WTC11 (cell line): ENCODE data around the gene ZNF443. TPM values are rescaled to one million over a fixed set of nuclear protein-coding genes. Genes with fewer than 3 reads are reported as not detected.

ENCODE experiments used
- ATAC-seq: fragments of 200-7000 bp; cut with Tn5 transposase; 2 replicates; pipeline ENCODE4 v1.10.0; 2021; ENCODE audit warnings: mild to moderate bottlenecking, moderate library complexity
- Bru-seq: library from RNA; stranded (reverse); fragments of 400-500 nt; gene quantifications from one replicate; lab custom pipeline; 2021; lab: Mats Ljungman, UMichigan
- CTCF ChIA-PET: fragments of 300-600 bp; sonication (Branson Sonifier 250); formaldehyde crosslinking; loops from one replicate; lab custom pipeline; 2021; ENCODE audit warnings: antibody characterized with exemption; lab: Charles Lee
- POLR2A ChIA-PET: fragments of 350-600 bp; sonication (Branson Sonifier 250); formaldehyde crosslinking; loops from one replicate; lab custom pipeline; 2021; ENCODE audit warnings: antibody characterized with exemption; lab: Charles Lee
- DNase-seq: peaks from one replicate; pipeline ENCODE4 v3.0.0; 2021; ENCODE audit warnings: low spot score
- H3K27ac Mint-ChIP-seq: 2 replicates; pipeline ENCODE4 v1.8.0; 2021; ENCODE audit warnings: mixed read lengths
- H3K27me3 Mint-ChIP-seq: 2 replicates; pipeline ENCODE4 v1.8.0; 2021; ENCODE audit warnings: low read depth, mild to moderate bottlenecking, moderate library complexity, mixed read lengths
- H3K36me3 Mint-ChIP-seq: 2 replicates; pipeline ENCODE4 v1.8.0; 2021; ENCODE audit warnings: mixed read lengths
- H3K4me1 Mint-ChIP-seq: 2 replicates; pipeline ENCODE4 v1.8.0; 2022; ENCODE audit warnings: mixed read lengths
- H3K4me3 Mint-ChIP-seq: 2 replicates; pipeline ENCODE4 v1.8.0; 2021; ENCODE audit warnings: mild to moderate bottlenecking, moderate library complexity, mixed read lengths
- H3K9me3 Mint-ChIP-seq: 2 replicates; pipeline ENCODE4 v1.8.0; 2021; ENCODE audit warnings: mixed read lengths
- CBFB ChIP-seq: sonication (generic); formaldehyde crosslinking; IDR thresholded peaks from 2 replicates; pipeline ENCODE4 v1.8.1; 2022; ENCODE audit warnings: mild to moderate bottlenecking, low read depth, missing genetic modification reagents
- CREM ChIP-seq: sonication (generic); formaldehyde crosslinking; IDR thresholded peaks from 2 replicates; pipeline ENCODE4 v1.8.1; 2022; ENCODE audit warnings: mild to moderate bottlenecking, missing genetic modification reagents, moderate library complexity
- E2F1 ChIP-seq: sonication (generic); formaldehyde crosslinking; IDR thresholded peaks from 2 replicates; pipeline ENCODE4 v1.8.0; 2022; ENCODE audit warnings: mild to moderate bottlenecking, missing genetic modification reagents
- ERG ChIP-seq: fragments of 250-450 bp; sonication (Bioruptor Pico); IDR thresholded peaks from 2 replicates; pipeline ENCODE4 v1.8.0; 2021; ENCODE audit warnings: mild to moderate bottlenecking
- ETV6 ChIP-seq: sonication (generic); formaldehyde crosslinking; IDR thresholded peaks from 2 replicates; pipeline ENCODE4 v1.8.1; 2022; ENCODE audit warnings: mild to moderate bottlenecking, missing genetic modification reagents
- FOXP1 ChIP-seq: sonication (generic); formaldehyde crosslinking; IDR thresholded peaks from 2 replicates; pipeline ENCODE4 v1.8.0; 2022; ENCODE audit warnings: missing genetic modification reagents, mild to moderate bottlenecking, moderate library complexity, borderline replicate concordance
- HMGA2 ChIP-seq: fragments of 250-450 bp; sonication (Bioruptor Pico); IDR thresholded peaks from 2 replicates; pipeline ENCODE4 v1.4.0; 2021; ENCODE audit warnings: mild to moderate bottlenecking, moderate library complexity
- JUN ChIP-seq: sonication (generic); formaldehyde crosslinking; IDR thresholded peaks from 2 replicates; pipeline ENCODE4 v1.8.0; 2023; ENCODE audit warnings: mild to moderate bottlenecking, missing genetic modification reagents
- KAT7 ChIP-seq: sonication (generic); formaldehyde crosslinking; IDR thresholded peaks from 2 replicates; pipeline ENCODE4 v1.8.1; 2023; ENCODE audit warnings: missing genetic modification reagents, mild to moderate bottlenecking, borderline replicate concordance
- MXD4 ChIP-seq: fragments of 250-450 bp; sonication (Bioruptor Pico); IDR thresholded peaks from 2 replicates; pipeline ENCODE4 v1.8.0; 2021; ENCODE audit warnings: mild to moderate bottlenecking, moderate library complexity, borderline replicate concordance
- NR3C1 ChIP-seq: sonication (generic); formaldehyde crosslinking; conservative IDR thresholded peaks from 2 replicates; pipeline ENCODE4 v1.8.1; 2023; ENCODE audit warnings: low read depth, mild to moderate bottlenecking, missing genetic modification reagents
- RELA ChIP-seq: sonication (generic); formaldehyde crosslinking; IDR thresholded peaks from 2 replicates; pipeline ENCODE4 v1.8.1; 2022; ENCODE audit warnings: missing genetic modification reagents, mild to moderate bottlenecking, borderline replicate concordance
- SP1 ChIP-seq: sonication (generic); formaldehyde crosslinking; conservative IDR thresholded peaks from 2 replicates; pipeline ENCODE4 v1.8.1; 2022; ENCODE audit warnings: missing genetic modification reagents
- TEAD4 ChIP-seq: sonication (generic); formaldehyde crosslinking; IDR thresholded peaks from 2 replicates; pipeline ENCODE4 v1.8.0; 2022; ENCODE audit warnings: mild to moderate bottlenecking, missing genetic modification reagents
- TP53 ChIP-seq: sonication (generic); formaldehyde crosslinking; IDR thresholded peaks from 2 replicates; pipeline ENCODE4 v1.8.1; 2023; ENCODE audit warnings: mild to moderate bottlenecking, missing genetic modification reagents
- ZNF219 ChIP-seq: sonication (generic); formaldehyde crosslinking; IDR thresholded peaks from 2 replicates; pipeline ENCODE4 v1.8.0; 2023; ENCODE audit warnings: missing genetic modification reagents, mild to moderate bottlenecking, borderline replicate concordance
- ZNF317 ChIP-seq: sonication (generic); formaldehyde crosslinking; IDR thresholded peaks from 2 replicates; pipeline ENCODE4 v1.8.1; 2023; ENCODE audit warnings: low read depth, mild to moderate bottlenecking, moderate library complexity, missing genetic modification reagents, borderline replicate concordance
- ZNF416 ChIP-seq: fragments of 250-450 bp; sonication (Bioruptor Pico); IDR thresholded peaks from 2 replicates; pipeline ENCODE4 v1.9.0; 2021; ENCODE audit warnings: mild to moderate bottlenecking, inconsistent platforms
- long read RNA-seq, 3 experiments: library from RNA in 1 of 3; library from capped mRNA in 1 of 3; library from polyadenylated mRNA in 1 of 3; unstranded in 2 of 3; stranded (forward) in 1 of 3; transcript quantifications; one replicate each; pipeline ENCODE4 v2.0.0, GENCODE V29; 2021
- total RNA-seq: library from RNA; stranded (reverse); gene quantifications from 3 replicates; pipeline ENCODE4 v1.2.3, GENCODE V29; 2021
- TF ChIP-seq, protein P1 (sequence below): sonication (generic); formaldehyde crosslinking; conservative IDR thresholded peaks from 2 replicates; pipeline ENCODE4 v1.8.1; 2022; ENCODE audit warnings: mild to moderate bottlenecking, missing genetic modification reagents
- TF ChIP-seq, protein P2 (sequence below): sonication (generic); formaldehyde crosslinking; IDR thresholded peaks from 2 replicates; pipeline ENCODE4 v1.8.1; 2023; ENCODE audit warnings: mild to moderate bottlenecking, missing genetic modification reagents
- TF ChIP-seq, protein P3 (sequence below): sonication (generic); formaldehyde crosslinking; IDR thresholded peaks from 2 replicates; pipeline ENCODE4 v1.8.1; 2023; ENCODE audit warnings: mild to moderate bottlenecking, missing genetic modification reagents, moderate library complexity
- TF ChIP-seq, protein P4 (sequence below): sonication (generic); formaldehyde crosslinking; IDR thresholded peaks from 2 replicates; pipeline ENCODE4 v1.8.0; 2023; ENCODE audit warnings: missing genetic modification reagents, mild to moderate bottlenecking, borderline replicate concordance

The ZNF443 gene
- total RNA-seq = 7.0 to 8.0 TPM (median 7.1 TPM) in 3 replicates
- percentile 94 among the genes with signal in this experiment for Bru-seq, nascent RNA
- long read RNA-seq, experiment 1, transcript ZNF443-201 (4 exons, 2,663 nt) = major isoform, 14 of 17 reads
- long read RNA-seq, experiment 1, partial matches to known transcripts = 1 of 17 reads
- long read RNA-seq, experiment 1, other reads (novel, unspliced or antisense) = 2 of 17 reads
- long read RNA-seq, experiment 2, partial matches to known transcripts = 0 of 2 reads
- long read RNA-seq, experiment 2, other reads (novel, unspliced or antisense) = 0 of 2 reads
- long read RNA-seq, experiment 3, transcript ZNF443-201 (4 exons, 2,663 nt) = major isoform, 8 of 8 reads
- long read RNA-seq, experiment 3, partial matches to known transcripts = 0 of 8 reads
- long read RNA-seq, experiment 3, other reads (novel, unspliced or antisense) = 0 of 8 reads

DNA sequence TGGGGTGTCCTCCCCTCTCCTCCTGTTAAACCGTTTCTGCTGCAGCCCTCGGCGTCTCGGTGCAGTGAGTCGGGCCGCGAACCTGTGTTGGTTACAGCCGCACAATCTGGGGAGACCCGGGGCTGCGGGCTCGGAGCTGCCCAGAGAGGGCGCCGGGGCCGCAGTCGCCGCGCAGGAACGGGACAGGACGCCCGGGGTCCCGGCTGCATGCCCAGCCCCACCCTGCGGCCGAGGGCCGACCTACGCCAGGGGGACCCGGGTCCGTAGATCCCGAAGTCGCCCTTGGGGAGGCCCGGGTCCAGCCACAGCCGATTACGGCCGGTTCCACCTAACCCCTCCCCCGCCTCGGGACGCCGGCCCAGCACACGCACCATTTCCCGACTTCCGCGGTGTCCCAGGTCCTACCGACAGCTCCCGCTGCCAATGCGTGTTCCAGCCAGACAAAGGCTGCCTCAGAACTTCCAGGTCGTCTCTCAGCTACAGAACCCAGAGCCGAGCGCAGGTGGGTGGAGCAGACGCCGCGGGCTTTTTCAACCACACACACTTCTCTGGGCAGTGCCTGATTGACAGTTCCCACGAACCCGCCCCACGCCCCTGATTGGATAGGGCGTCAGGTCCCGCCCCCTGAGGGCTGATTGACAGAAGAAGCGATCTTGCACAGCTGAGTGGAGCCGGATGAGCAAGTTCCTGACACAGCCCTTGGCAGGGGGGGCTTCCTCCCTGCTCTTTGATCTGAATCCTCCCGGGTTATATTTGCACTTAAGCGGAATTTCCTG lies at the start of gene ZNF443:
ZNF443 (minus strand) TSS at position 481 of the 776 bp plus-strand sequence; CDS start at position 374, 107 bp downstream.
- Mint-ChIP-seq H3K9me3 (peaks cover 30% of the 10 kb centered on the region), H3K36me3 (no peaks in the 10 kb centered on the region; the same call in 1 of the 2 replicates), H3K27ac (peak within 1 kb of the TSS; percentile 100), H3K4me1 (peaks cover 14% of the 10 kb centered on the region), H3K27me3 (no peaks in the 10 kb centered on the region; the same call in 1 of the 2 replicates), H3K4me3 (peak within 1 kb of the TSS; percentile 99)
- CTCF ChIA-PET = interaction anchor here (0.6 to 1.2 kb wide), 8 partner anchors 15 to 525 kb away, joined by 3 to 4 read pairs (median 3); partner anchors contain the start of genes ZNF442 and ZNF563
- POLR2A ChIA-PET = interaction anchor here (0.9 to 1.3 kb wide), 6 partner anchors 40 to 146 kb away, joined by 3 to 10 read pairs (median 6); partner anchors contain the start of genes ZNF44, ZNF442 and ZNF799
- peak; percentile 96 for ATAC-seq
- peak; percentile 100 for DNase-seq
- no peak for TF ChIP-seq TP53 (CRISPR knock-in tag)
- TF ChIP-seq NR3C1 (CRISPR knock-in tag) = 0 out of 2 replicates have a peak, but pooled peaks have one; percentile 53
- TF ChIP-seq, protein P1, sequence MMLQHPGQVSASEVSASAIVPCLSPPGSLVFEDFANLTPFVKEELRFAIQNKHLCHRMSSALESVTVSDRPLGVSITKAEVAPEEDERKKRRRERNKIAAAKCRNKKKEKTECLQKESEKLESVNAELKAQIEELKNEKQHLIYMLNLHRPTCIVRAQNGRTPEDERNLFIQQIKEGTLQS (CRISPR knock-in tag) = no peak
- TF ChIP-seq KAT7 (CRISPR knock-in tag) = no peak
- no peak for TF ChIP-seq TEAD4 (CRISPR knock-in tag)
- no peak for TF ChIP-seq MXD4
- no peak for TF ChIP-seq ZNF317 (CRISPR knock-in tag)
- no peak for TF ChIP-seq RELA
- TF ChIP-seq ETV6 = peak; percentile 36; the same call in 1 of the 2 replicates
- TF ChIP-seq SP1 (CRISPR knock-in tag) = peak; percentile 77
- no peak for TF ChIP-seq E2F1 (CRISPR knock-in tag)
- TF ChIP-seq HMGA2 (CRISPR knock-in tag) = no peak
- TF ChIP-seq, protein P2, sequence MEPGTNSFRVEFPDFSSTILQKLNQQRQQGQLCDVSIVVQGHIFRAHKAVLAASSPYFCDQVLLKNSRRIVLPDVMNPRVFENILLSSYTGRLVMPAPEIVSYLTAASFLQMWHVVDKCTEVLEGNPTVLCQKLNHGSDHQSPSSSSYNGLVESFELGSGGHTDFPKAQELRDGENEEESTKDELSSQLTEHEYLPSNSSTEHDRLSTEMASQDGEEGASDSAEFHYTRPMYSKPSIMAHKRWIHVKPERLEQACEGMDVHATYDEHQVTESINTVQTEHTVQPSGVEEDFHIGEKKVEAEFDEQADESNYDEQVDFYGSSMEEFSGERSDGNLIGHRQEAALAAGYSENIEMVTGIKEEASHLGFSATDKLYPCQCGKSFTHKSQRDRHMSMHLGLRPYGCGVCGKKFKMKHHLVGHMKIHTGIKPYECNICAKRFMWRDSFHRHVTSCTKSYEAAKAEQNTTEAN = no peak
- TF ChIP-seq ZNF416 (CRISPR knock-in tag) = peak; percentile 50; the same call in 1 of the 2 replicates
- TF ChIP-seq, protein P3, sequence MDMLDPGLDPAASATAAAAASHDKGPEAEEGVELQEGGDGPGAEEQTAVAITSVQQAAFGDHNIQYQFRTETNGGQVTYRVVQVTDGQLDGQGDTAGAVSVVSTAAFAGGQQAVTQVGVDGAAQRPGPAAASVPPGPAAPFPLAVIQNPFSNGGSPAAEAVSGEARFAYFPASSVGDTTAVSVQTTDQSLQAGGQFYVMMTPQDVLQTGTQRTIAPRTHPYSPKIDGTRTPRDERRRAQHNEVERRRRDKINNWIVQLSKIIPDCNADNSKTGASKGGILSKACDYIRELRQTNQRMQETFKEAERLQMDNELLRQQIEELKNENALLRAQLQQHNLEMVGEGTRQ (CRISPR knock-in tag) = peak; percentile 30; the same call in 1 of the 2 replicates
- peak; percentile 26; the same call in 1 of the 2 replicates for TF ChIP-seq FOXP1 (CRISPR knock-in tag)
- TF ChIP-seq JUN (CRISPR knock-in tag) = no peak
- TF ChIP-seq ZNF219 (CRISPR knock-in tag) = no peak
- TF ChIP-seq ERG (CRISPR knock-in tag) = no peak
- TF ChIP-seq, protein P4, sequence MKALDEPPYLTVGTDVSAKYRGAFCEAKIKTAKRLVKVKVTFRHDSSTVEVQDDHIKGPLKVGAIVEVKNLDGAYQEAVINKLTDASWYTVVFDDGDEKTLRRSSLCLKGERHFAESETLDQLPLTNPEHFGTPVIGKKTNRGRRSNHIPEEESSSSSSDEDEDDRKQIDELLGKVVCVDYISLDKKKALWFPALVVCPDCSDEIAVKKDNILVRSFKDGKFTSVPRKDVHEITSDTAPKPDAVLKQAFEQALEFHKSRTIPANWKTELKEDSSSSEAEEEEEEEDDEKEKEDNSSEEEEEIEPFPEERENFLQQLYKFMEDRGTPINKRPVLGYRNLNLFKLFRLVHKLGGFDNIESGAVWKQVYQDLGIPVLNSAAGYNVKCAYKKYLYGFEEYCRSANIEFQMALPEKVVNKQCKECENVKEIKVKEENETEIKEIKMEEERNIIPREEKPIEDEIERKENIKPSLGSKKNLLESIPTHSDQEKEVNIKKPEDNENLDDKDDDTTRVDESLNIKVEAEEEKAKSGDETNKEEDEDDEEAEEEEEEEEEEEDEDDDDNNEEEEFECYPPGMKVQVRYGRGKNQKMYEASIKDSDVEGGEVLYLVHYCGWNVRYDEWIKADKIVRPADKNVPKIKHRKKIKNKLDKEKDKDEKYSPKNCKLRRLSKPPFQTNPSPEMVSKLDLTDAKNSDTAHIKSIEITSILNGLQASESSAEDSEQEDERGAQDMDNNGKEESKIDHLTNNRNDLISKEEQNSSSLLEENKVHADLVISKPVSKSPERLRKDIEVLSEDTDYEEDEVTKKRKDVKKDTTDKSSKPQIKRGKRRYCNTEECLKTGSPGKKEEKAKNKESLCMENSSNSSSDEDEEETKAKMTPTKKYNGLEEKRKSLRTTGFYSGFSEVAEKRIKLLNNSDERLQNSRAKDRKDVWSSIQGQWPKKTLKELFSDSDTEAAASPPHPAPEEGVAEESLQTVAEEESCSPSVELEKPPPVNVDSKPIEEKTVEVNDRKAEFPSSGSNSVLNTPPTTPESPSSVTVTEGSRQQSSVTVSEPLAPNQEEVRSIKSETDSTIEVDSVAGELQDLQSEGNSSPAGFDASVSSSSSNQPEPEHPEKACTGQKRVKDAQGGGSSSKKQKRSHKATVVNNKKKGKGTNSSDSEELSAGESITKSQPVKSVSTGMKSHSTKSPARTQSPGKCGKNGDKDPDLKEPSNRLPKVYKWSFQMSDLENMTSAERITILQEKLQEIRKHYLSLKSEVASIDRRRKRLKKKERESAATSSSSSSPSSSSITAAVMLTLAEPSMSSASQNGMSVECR (CRISPR knock-in tag) = no peak
- TF ChIP-seq CREM (CRISPR knock-in tag) = 0 out of 2 replicates have a peak, but pooled peaks have one; percentile 53
- TF ChIP-seq CBFB (CRISPR knock-in tag) = 0 out of 2 replicates have a peak, but pooled peaks have one; percentile 36
